Spleen (tissue), 7 donors: Measurements from ENCODE around the gene ANGEL2.

ENCODE experiments used
- POLR2A ChIP-seq, 3 donors: fragments of 450-650 bp; IDR thresholded peaks; one replicate each; pipeline ENCODE4 v1.5.1; 2017; ENCODE audit warnings: antibody characterized with exemption in 3 of 3, mild to moderate bottlenecking in 1 of 3
- TF ChIP-seq, protein P1 (sequence below), 11 experiments: fragments of 200-600 bp in 7 of 11; fragments of 450-650 bp in 4 of 11; sonication (generic) in 4 of 11; IDR thresholded peaks in 8 of 11; conservative IDR thresholded peaks in 3 of 11; 1 replicate in 7 of 11; 2 replicates in 4 of 11; pipeline versions ENCODE4 v1.4.0 to v1.8.0; 2016 to 2021; ENCODE audit warnings: antibody characterized with exemption in 11 of 11, inconsistent platforms in 4 of 11, mild to moderate bottlenecking in 1 of 11
- donor health status: DM: no; HTN: no; CAD: no; lungs with moderate emphysema.
- donor health status: DM: no; HTN: no; CAD: no.
- donor health status: DM: no; HTN: no; CAD: no.

DNA sequence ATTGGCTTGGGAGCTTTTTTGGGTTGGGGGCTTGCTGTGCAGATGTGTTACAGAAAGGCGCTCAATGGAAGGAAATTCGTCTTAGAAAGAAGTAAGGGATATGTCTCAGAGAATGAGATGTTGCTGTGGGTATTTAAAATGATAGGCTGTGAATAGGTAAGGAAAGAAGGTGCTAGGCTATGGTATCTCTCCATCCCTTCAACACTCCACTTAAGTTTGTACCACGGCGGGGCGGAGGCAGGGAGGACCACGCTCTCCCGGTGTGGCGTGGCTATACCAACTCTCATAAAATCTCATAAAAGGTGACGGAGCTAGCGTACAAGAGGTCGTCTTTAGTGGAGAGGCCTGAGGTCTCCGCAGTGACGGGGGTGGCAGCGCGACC is 35.1 kb upstream of the ANGEL2 start:
- TF ChIP-seq, protein P1, sequence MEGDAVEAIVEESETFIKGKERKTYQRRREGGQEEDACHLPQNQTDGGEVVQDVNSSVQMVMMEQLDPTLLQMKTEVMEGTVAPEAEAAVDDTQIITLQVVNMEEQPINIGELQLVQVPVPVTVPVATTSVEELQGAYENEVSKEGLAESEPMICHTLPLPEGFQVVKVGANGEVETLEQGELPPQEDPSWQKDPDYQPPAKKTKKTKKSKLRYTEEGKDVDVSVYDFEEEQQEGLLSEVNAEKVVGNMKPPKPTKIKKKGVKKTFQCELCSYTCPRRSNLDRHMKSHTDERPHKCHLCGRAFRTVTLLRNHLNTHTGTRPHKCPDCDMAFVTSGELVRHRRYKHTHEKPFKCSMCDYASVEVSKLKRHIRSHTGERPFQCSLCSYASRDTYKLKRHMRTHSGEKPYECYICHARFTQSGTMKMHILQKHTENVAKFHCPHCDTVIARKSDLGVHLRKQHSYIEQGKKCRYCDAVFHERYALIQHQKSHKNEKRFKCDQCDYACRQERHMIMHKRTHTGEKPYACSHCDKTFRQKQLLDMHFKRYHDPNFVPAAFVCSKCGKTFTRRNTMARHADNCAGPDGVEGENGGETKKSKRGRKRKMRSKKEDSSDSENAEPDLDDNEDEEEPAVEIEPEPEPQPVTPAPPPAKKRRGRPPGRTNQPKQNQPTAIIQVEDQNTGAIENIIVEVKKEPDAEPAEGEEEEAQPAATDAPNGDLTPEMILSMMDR (IDR thresholded peaks at IDR 0.05 in 8 of 11, conservative IDR thresholded peaks at IDR 0.05 in 3 of 11): no peak
- TF ChIP-seq POLR2A (IDR thresholded peaks at IDR 0.05): no peak
